HG02938 (cell line): Measurements from ENCODE around the gene LGMN.

Experiments
- ATAC-seq: cut with Tn5 transposase; IDR thresholded peaks from one replicate; pipeline ENCODE4 v1.9.1; 2021; ENCODE audit warnings: mild to moderate bottlenecking, moderate library complexity; ENCODE audit not compliant: unreplicated experiment

LGMN gene

GRCh38 chr14:92656306-92657081, 91.9 kb downstream of the LGMN start:
- no peak for ATAC-seq

GRCh38 chr14:92655419-92656201, 92.8 kb downstream of the LGMN start:
- no peak for ATAC-seq

GRCh38 chr14:92654239-92654901, 94.1 kb downstream of the LGMN start:
- no peak for ATAC-seq
